ENCODE results near the gene EFL1. TPM values are rescaled to one million over a fixed set of nuclear protein-coding genes. Genes with fewer than 3 reads are reported as not detected.

The EFL1 gene
- total and polyA plus RNA-seq, 2 of the 8 experiments (the other 6 are each of a cell fraction or from before 2014, with no cell fraction given): 10.8 to 31.5 TPM

DNA sequence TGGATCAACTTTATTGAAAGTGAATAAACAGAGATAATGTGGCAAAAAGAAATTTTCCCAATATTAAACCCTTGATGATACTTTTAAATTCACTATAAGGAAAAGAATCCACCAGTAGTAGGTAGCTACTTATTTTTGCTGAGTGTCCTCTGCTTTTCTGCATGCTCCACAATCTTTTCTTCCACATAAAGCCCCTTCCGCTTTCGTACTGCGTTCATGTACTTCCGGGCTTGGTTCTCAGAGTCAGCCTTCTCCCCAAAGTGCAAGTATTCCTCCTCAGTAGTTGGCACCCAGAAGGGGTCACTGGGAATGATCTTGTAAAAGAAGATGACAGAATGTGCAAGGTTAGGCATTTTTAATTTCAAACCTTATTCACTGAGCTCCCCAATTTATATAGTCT, 132.3 kb downstream of the EFL1 start:
- Histone ChIP-seq H3K4me2 (ENCODE audit: insufficient read depth in 1 of 2, low read depth in 2 of 2, low read length in 2 of 2) (no peak overlapping the region), H3K27me3 (replicated peaks in 1 of 4; ENCODE audit: control insufficient read depth in 3 of 4, extremely low read depth in 1 of 4, insufficient read depth in 3 of 4, low read length in 3 of 4) (no peaks in the 10 kb centered on the region), H4K8ac (ENCODE audit: extremely low read depth, insufficient read depth, low read length) (no peak overlapping the region), H2BK120ac (replicated peaks; ENCODE audit: low read depth, low read length) (no peak overlapping the region), H3K23me2 (ENCODE audit: low read depth, low read length) (no peaks in the 10 kb centered on the region), H3K4me3 (ENCODE audit: extremely low read depth in 1 of 4, insufficient read depth in 2 of 4, low read depth in 3 of 4, low read length in 4 of 4) (no peak overlapping the region), H3K79me2 (ENCODE audit: control insufficient read depth in 1 of 2, insufficient read depth in 2 of 2, low read length in 2 of 2) (no peaks in the 10 kb centered on the region), H4K91ac (replicated peaks; ENCODE audit: insufficient read length, low read length) (no peak overlapping the region), H3K18ac (ENCODE audit: extremely low read depth, low read length) (no peak overlapping the region), H2BK5ac (ENCODE audit: low read depth, low read length) (no peak overlapping the region), H3K9me3 (ENCODE audit: insufficient read depth in 2 of 2, low read depth in 1 of 2, low read length in 1 of 2) (no peaks in the 10 kb centered on the region), H3K36me3 (ENCODE audit: control insufficient read depth in 2 of 4, insufficient read depth in 4 of 4, low read length in 3 of 4) (peaks cover 0 to 4% (median 2%) of the 10 kb centered on the region in 4 experiments; a peak in 1 of 8 replicates), H3K23ac (ENCODE audit: insufficient read length) (no peak overlapping the region), H2AK5ac (ENCODE audit: low read depth, low read length) (no peak overlapping the region), H3K4ac (replicated peaks; ENCODE audit: insufficient read length, low read depth, low read length) (no peak overlapping the region), H3K79me1 (ENCODE audit: low read depth, low read length) (no peaks in the 10 kb centered on the region), H3K9ac (replicated peaks in 1 of 4; ENCODE audit: extremely low read depth in 1 of 4, low read depth in 3 of 4, low read length in 3 of 4) (no peak overlapping the region), H2BK12ac (ENCODE audit: low read depth, low read length) (no peak overlapping the region), H3K56ac (replicated peaks; ENCODE audit: insufficient read length, low read depth, low read length) (no peak overlapping the region), H2BK15ac (ENCODE audit: low read length) (no peak overlapping the region), H3K4me1 (replicated peaks in 1 of 4; ENCODE audit: control insufficient read depth in 3 of 4, insufficient read depth in 4 of 4, low read length in 3 of 4) (no peaks in the 10 kb centered on the region), H4K20me1 (replicated peaks in 1 of 2; ENCODE audit: control insufficient read depth in 1 of 2, insufficient read depth in 2 of 2, low read length in 2 of 2) (no peaks in the 10 kb centered on the region), H2BK20ac (ENCODE audit: low read length) (no peak overlapping the region), H3K27ac (ENCODE audit: low read depth, low read length) (no peak overlapping the region), H3K14ac (ENCODE audit: insufficient read length) (no peak overlapping the region), H2AFZ (ENCODE audit: low read length) (no peak overlapping the region), H4K5ac (ENCODE audit: insufficient read length, low read depth, low read length) (no peak overlapping the region)
- ChIA-PET CTCF (ENCODE audit: partially characterized antibody) (interaction anchor here (1.0 to 2.0 kb wide), 6 partner anchors 10 to 48 kb away, joined by 3 to 17 read pairs (median 4); no protein-coding TSS in a partner anchor), POLR2A (ENCODE audit: partially characterized antibody) (interaction anchor here (1.7 kb wide), 1 partner anchor 10 kb away, joined by 5 read pairs; no protein-coding TSS in a partner anchor)
- FAIRE-seq (no peak), DNase-seq (ENCODE audit: low read depth in 1 of 2, low spot score in 2 of 2) (no peak)
- 93% methylated on average over 4 of the region's 4 CpGs; no CpG with 5 or more reads in 1 of the 2 experiments for WGBS, 2 experiments (ENCODE audit: extremely low coverage in 1 of 2, insufficient coverage in 1 of 2, insufficient read length in 1 of 2, insufficient replicate concordance in 2 of 2, low coverage in 1 of 2, low lambda C conversion rate in 2 of 2, missing lambda C conversion rate in 1 of 2)
- TF ChIP-seq POLR2AphosphoS5 (IDR thresholded peaks at IDR 0.05; ENCODE audit: low read depth, low read length) (no peak), BACH1 (IDR thresholded peaks at IDR 0.05; ENCODE audit: low read length) (no peak), SAP30 (IDR thresholded peaks at IDR 0.05; ENCODE audit: insufficient read depth, insufficient replicate concordance, low read length) (no peak), ZNF274 (IDR thresholded peaks at IDR 0.05; ENCODE audit: borderline replicate concordance, extremely low read depth, low read length) (no peak), TBP (IDR thresholded peaks at IDR 0.05; ENCODE audit: low read depth, low read length) (no peak), CHD2 (IDR thresholded peaks at IDR 0.05; ENCODE audit: low read length) (no peak), RBBP5 (IDR thresholded peaks at IDR 0.05; ENCODE audit: borderline replicate concordance, low read depth, low read length) (no peak), TCF12 (IDR thresholded peaks at IDR 0.05; ENCODE audit: low read depth, low read length) (no peak), SP2 (IDR thresholded peaks at IDR 0.05; ENCODE audit: low read length) (no peak), EP300 (IDR thresholded peaks at IDR 0.05; ENCODE audit: borderline replicate concordance in 1 of 2, low read depth in 2 of 2, low read length in 2 of 2) (no peak), YY1 (IDR thresholded peaks at IDR 0.05; ENCODE audit: low read depth, low read length) (no peak)
- TF ChIP-seq, protein P1, sequence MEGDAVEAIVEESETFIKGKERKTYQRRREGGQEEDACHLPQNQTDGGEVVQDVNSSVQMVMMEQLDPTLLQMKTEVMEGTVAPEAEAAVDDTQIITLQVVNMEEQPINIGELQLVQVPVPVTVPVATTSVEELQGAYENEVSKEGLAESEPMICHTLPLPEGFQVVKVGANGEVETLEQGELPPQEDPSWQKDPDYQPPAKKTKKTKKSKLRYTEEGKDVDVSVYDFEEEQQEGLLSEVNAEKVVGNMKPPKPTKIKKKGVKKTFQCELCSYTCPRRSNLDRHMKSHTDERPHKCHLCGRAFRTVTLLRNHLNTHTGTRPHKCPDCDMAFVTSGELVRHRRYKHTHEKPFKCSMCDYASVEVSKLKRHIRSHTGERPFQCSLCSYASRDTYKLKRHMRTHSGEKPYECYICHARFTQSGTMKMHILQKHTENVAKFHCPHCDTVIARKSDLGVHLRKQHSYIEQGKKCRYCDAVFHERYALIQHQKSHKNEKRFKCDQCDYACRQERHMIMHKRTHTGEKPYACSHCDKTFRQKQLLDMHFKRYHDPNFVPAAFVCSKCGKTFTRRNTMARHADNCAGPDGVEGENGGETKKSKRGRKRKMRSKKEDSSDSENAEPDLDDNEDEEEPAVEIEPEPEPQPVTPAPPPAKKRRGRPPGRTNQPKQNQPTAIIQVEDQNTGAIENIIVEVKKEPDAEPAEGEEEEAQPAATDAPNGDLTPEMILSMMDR (IDR thresholded peaks at IDR 0.05; ENCODE audit: control extremely low read depth in 1 of 3, insufficient read depth in 1 of 3, low read depth in 1 of 3, low read length in 3 of 3): no peak
